ENCODE results near the gene SHB. TPM values are rescaled to one million over a fixed set of nuclear protein-coding genes. Genes with fewer than 3 reads are reported as not detected.

Gene SHB
- total RNA-seq, 2 experiments from 2014 or later: 2.8 to 3.2 TPM

- POLR2A ChIA-PET: no interaction called here
- Mint-ChIP-seq H3K9me3 (no peaks in the 10 kb centered on the region), H3K4me1 (ENCODE audit: low read depth) (peaks cover 38% of the 10 kb centered on the region), H3K27me3 (no peaks in the 10 kb centered on the region), H3K36me3 (ENCODE audit: low read depth) (no peaks in the 10 kb centered on the region), H3K4me3 (no peak overlapping the region), H3K27ac (no peak overlapping the region)
- intact Hi-C loops (cut with micrococcal nuclease): no loop called here
- ATAC-seq: no peak
- TF ChIP-seq CTCF (IDR thresholded peaks at IDR 0.05): no peak
- CTCF ChIA-PET: no interaction called here
- DNase-seq: no peak
These were observed 64.8 kb downstream of the SHB start for GRCh38 chr9:38003946-38004808.

GRCh38 chr9:38003230-38003629 is 65.8 kb downstream of the SHB start:
- Mint-ChIP-seq H3K4me3 (no peak overlapping the region), H3K27me3 (no peaks in the 10 kb centered on the region), H3K4me1 (ENCODE audit: low read depth) (peaks cover 32% of the 10 kb centered on the region), H3K27ac (no peak overlapping the region), H3K36me3 (ENCODE audit: low read depth) (no peaks in the 10 kb centered on the region), H3K9me3 (no peaks in the 10 kb centered on the region)
- POLR2A ChIA-PET: no interaction called here
- ATAC-seq: peak; percentile 19
- peak; percentile 24 for DNase-seq
- TF ChIP-seq CTCF (IDR thresholded peaks at IDR 0.05): no peak
- intact Hi-C loops (cut with micrococcal nuclease): no loop called here
- CTCF ChIA-PET: no interaction called here

GRCh38 chr9:38001430-38001829 is 67.6 kb downstream of the SHB start:
- no peaks in the 10 kb centered on the region for H3K36me3 Mint-ChIP-seq (ENCODE audit: low read depth)
- ChIA-PET POLR2A (no interaction called here), CTCF (no interaction called here)
- TF ChIP-seq CTCF (IDR thresholded peaks at IDR 0.05): no peak
- no peak overlapping the region for H3K4me3 Mint-ChIP-seq
- no peaks in the 10 kb centered on the region for H3K27me3 Mint-ChIP-seq
- H3K4me1 Mint-ChIP-seq (ENCODE audit: low read depth): peaks cover 19% of the 10 kb centered on the region
- H3K9me3 Mint-ChIP-seq: no peaks in the 10 kb centered on the region
- no peak for ATAC-seq
- DNase-seq: no peak
- no peak overlapping the region for H3K27ac Mint-ChIP-seq
- intact Hi-C loops (cut with micrococcal nuclease): no loop called here

GRCh38 chr9:38000735-38001134 is 68.3 kb downstream of the SHB start:
- ATAC-seq: no peak
- no peak for DNase-seq
- ChIA-PET POLR2A (no interaction called here), CTCF (no interaction called here)
- Mint-ChIP-seq H3K27ac (no peak overlapping the region), H3K4me1 (ENCODE audit: low read depth) (peaks cover 19% of the 10 kb centered on the region), H3K27me3 (no peaks in the 10 kb centered on the region), H3K4me3 (no peak overlapping the region), H3K9me3 (no peaks in the 10 kb centered on the region), H3K36me3 (ENCODE audit: low read depth) (no peaks in the 10 kb centered on the region)
- no peak for TF ChIP-seq CTCF (IDR thresholded peaks at IDR 0.05)
- intact Hi-C loops (cut with micrococcal nuclease): no loop called here

GRCh38 chr9:38000332-38000731 is 68.7 kb downstream of the SHB start:
- intact Hi-C loops (cut with micrococcal nuclease): no loop called here
- no peak overlapping the region for H3K4me3 Mint-ChIP-seq
- H3K36me3 Mint-ChIP-seq (ENCODE audit: low read depth): no peaks in the 10 kb centered on the region
- H3K9me3 Mint-ChIP-seq: no peaks in the 10 kb centered on the region
- POLR2A ChIA-PET: no interaction called here
- no peaks in the 10 kb centered on the region for H3K27me3 Mint-ChIP-seq
- no peak for ATAC-seq
- H3K4me1 Mint-ChIP-seq (ENCODE audit: low read depth): peaks cover 23% of the 10 kb centered on the region
- no peak overlapping the region for H3K27ac Mint-ChIP-seq
- DNase-seq: no peak
- CTCF ChIA-PET: no interaction called here
- TF ChIP-seq CTCF (IDR thresholded peaks at IDR 0.05): no peak
